Spleen (tissue), 7 donors: ENCODE results near the gene JMJD1C.

Experiments
- CTCF ChIP-seq, 11 experiments: fragments of 200-600 bp in 7 of 11; fragments of 450-650 bp in 4 of 11; sonication (generic) in 4 of 11; IDR thresholded peaks in 8 of 11; conservative IDR thresholded peaks in 3 of 11; 1 replicate in 7 of 11; 2 replicates in 4 of 11; pipeline versions ENCODE4 v1.4.0 to v1.8.0; 2016 to 2021; ENCODE audit warnings: antibody characterized with exemption in 11 of 11, inconsistent platforms in 4 of 11, mild to moderate bottlenecking in 1 of 11
- POLR2AphosphoS5 ChIP-seq, 3 donors: sonication (generic); formaldehyde crosslinking; IDR thresholded peaks; one replicate each; pipeline ENCODE4 v1.5.1; 2017; ENCODE audit warnings: antibody characterized with exemption in 3 of 3
- donor health status: DM: no; HTN: no; CAD: no; lungs with moderate emphysema.
- donor health status: DM: no; HTN: no; CAD: no.
- donor health status: DM: no; HTN: no; CAD: no.

- TF ChIP-seq CTCF (IDR thresholded peaks at IDR 0.05 in 8 of 11, conservative IDR thresholded peaks at IDR 0.05 in 3 of 11): no peak
- TF ChIP-seq POLR2AphosphoS5 (IDR thresholded peaks at IDR 0.05): no peak
Measured at GRCh38 chr10:63441404-63441803, 24.4 kb downstream of the JMJD1C start.
